Osteoblast (primary cell): ENCODE measurements around the gene EGFR. TPM values are rescaled to one million over a fixed set of nuclear protein-coding genes. Genes with fewer than 3 reads are reported as not detected.

Experiments used
- DNase-seq: peaks from one replicate; pipeline ENCODE4 v3.0.0; 2011; ENCODE audit warnings: low spot score, mixed read lengths; ENCODE audit not compliant: insufficient read length; ENCODE audit errors: missing footprints
- H2AFZ ChIP-seq: 2 replicates; pipeline ENCODE4 v1.6.0; 2011; ENCODE audit warnings: mild to moderate bottlenecking, low read length
- H3K27ac ChIP-seq: 2 replicates; pipeline ENCODE4 v1.5.1; 2011; ENCODE audit warnings: mild to moderate bottlenecking, low read depth, low read length, moderate library complexity
- H3K27me3 ChIP-seq: 2 replicates; pipeline ENCODE4 v1.6.0; 2012; ENCODE audit warnings: mild to moderate bottlenecking, control low read depth, inconsistent platforms, low read length, moderate library complexity; ENCODE audit not compliant: insufficient read depth
- H3K36me3 ChIP-seq: 2 replicates; pipeline ENCODE4 v1.5.1; 2011; ENCODE audit warnings: mild to moderate bottlenecking, low read length, control low read depth, moderate library complexity; ENCODE audit not compliant: insufficient read depth
- H3K4me1 ChIP-seq: 2 replicates; pipeline ENCODE4 v1.5.1; 2011; ENCODE audit warnings: mild to moderate bottlenecking, low read length, control low read depth, moderate library complexity; ENCODE audit not compliant: insufficient read depth
- H3K4me2 ChIP-seq: 2 replicates; pipeline ENCODE4 v1.6.0; 2011; ENCODE audit warnings: mild to moderate bottlenecking, low read length; ENCODE audit not compliant: insufficient read depth
- H3K4me3 ChIP-seq: fragments of 200-600 bp; sonication (generic); 3 replicates; pipeline ENCODE4 v1.5.1; 2012; ENCODE audit warnings: mild to moderate bottlenecking, low read length, inconsistent platforms; ENCODE audit not compliant: insufficient read depth
- H3K79me2 ChIP-seq: 2 replicates; pipeline ENCODE4 v1.6.0; 2012; ENCODE audit warnings: mild to moderate bottlenecking, low read length, control low read depth, inconsistent platforms; ENCODE audit not compliant: insufficient read depth
- H3K9me3 ChIP-seq: 2 replicates; pipeline ENCODE4 v1.5.1; 2011; ENCODE audit warnings: low read depth, low read length, control low read depth
- H4K20me1 ChIP-seq: 2 replicates; pipeline ENCODE4 v1.6.0; 2012; ENCODE audit warnings: mild to moderate bottlenecking, low read length, control low read depth; ENCODE audit not compliant: insufficient read depth
- total RNA-seq: library from RNA; depleted of rRNA; stranded (reverse); fragments of >200 nt; gene quantifications from 2 replicates; pipeline ENCODE4 v1.2.3, GENCODE V29; 2012
- TF ChIP-seq, protein P1 (sequence below): IDR thresholded peaks from 2 replicates; pipeline ENCODE4 v1.5.1; 2011; ENCODE audit warnings: mild to moderate bottlenecking, low read depth, low read length, moderate library complexity; ENCODE audit errors: extremely low read depth

Gene EGFR
- total RNA-seq, 1 donor: 104 TPM

GRCh38 chr7:55158541-55159382, 139.9 kb downstream of the EGFR start:
- TF ChIP-seq, protein P1, sequence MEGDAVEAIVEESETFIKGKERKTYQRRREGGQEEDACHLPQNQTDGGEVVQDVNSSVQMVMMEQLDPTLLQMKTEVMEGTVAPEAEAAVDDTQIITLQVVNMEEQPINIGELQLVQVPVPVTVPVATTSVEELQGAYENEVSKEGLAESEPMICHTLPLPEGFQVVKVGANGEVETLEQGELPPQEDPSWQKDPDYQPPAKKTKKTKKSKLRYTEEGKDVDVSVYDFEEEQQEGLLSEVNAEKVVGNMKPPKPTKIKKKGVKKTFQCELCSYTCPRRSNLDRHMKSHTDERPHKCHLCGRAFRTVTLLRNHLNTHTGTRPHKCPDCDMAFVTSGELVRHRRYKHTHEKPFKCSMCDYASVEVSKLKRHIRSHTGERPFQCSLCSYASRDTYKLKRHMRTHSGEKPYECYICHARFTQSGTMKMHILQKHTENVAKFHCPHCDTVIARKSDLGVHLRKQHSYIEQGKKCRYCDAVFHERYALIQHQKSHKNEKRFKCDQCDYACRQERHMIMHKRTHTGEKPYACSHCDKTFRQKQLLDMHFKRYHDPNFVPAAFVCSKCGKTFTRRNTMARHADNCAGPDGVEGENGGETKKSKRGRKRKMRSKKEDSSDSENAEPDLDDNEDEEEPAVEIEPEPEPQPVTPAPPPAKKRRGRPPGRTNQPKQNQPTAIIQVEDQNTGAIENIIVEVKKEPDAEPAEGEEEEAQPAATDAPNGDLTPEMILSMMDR: no peak

DNA sequence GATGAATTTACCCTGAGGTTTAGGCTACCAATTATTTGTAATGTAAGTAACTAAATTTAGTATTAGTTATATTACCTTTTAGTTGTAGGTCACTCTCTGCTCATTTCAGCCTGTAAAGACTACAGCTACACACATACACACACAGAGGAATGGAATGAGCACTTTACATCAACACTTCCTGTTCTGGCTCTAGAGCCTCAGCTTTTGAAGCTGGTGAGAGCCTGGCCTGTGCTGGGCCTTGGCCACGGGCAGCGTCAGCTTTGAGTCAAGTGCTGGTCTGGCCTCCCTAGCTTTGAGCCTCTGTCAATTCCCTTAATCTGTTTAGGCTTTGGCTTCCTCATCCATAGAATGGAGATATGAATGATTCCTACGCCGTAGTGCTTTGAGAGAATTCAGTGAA, 141.7 kb downstream of the EGFR start:
- Histone ChIP-seq H2AFZ (no peak overlapping the region), H3K4me3 (no peak overlapping the region), H3K27me3 (no peaks in the 10 kb centered on the region), H4K20me1 (no peaks in the 10 kb centered on the region), H3K4me2 (no peak overlapping the region), H3K36me3 (peaks cover 92% of the 10 kb centered on the region), H3K79me2 (peaks cover 18% of the 10 kb centered on the region), H3K4me1 (peaks cover 31% of the 10 kb centered on the region), H3K9me3 (no peaks in the 10 kb centered on the region), H3K27ac (peak overlapping the region; percentile 70)
- TF ChIP-seq, protein P1: no peak
- peak; percentile 93 for DNase-seq

More at GRCh38 chr7:55158541-55159382, 139.9 kb downstream of the EGFR start:
- H3K9me3 ChIP-seq: no peaks in the 10 kb centered on the region
- no peak overlapping the region for H3K4me3 ChIP-seq
- peaks cover 31% of the 10 kb centered on the region for H3K4me1 ChIP-seq
- peaks cover 10% of the 10 kb centered on the region for H3K79me2 ChIP-seq
- H3K36me3 ChIP-seq: peaks cover 88% of the 10 kb centered on the region
- DNase-seq: peak; percentile 95
- no peak overlapping the region for H2AFZ ChIP-seq
- no peaks in the 10 kb centered on the region for H3K27me3 ChIP-seq
- peak overlapping the region; percentile 70 for H3K27ac ChIP-seq
- no peaks in the 10 kb centered on the region for H4K20me1 ChIP-seq
- H3K4me2 ChIP-seq: peak overlapping the region; percentile 0

- peak overlapping the region; percentile 70 for H3K27ac ChIP-seq
- H3K4me1 ChIP-seq: peaks cover 31% of the 10 kb centered on the region
- no peak overlapping the region for H3K4me3 ChIP-seq
Observed at GRCh38 chr7:55161154-55161687, 142.4 kb downstream of the EGFR start.

More at GRCh38 chr7:55161154-55161687, 142.4 kb downstream of the EGFR start:
- Histone ChIP-seq H2AFZ (no peak overlapping the region), H3K27me3 (no peaks in the 10 kb centered on the region), H3K9me3 (no peaks in the 10 kb centered on the region), H3K4me2 (no peak overlapping the region), H3K79me2 (peaks cover 24% of the 10 kb centered on the region), H3K36me3 (peaks cover 92% of the 10 kb centered on the region), H4K20me1 (no peaks in the 10 kb centered on the region)
- TF ChIP-seq, protein P1: no peak
- no peak for DNase-seq
